K562 (cell line): Measurements from ENCODE around the gene EZH1. TPM values are rescaled to one million over a fixed set of nuclear protein-coding genes. Genes with fewer than 3 reads are reported as not detected.
"Not testable (repeated sequence)": the region's sequence is repeated elsewhere in the genome, so short reads cannot be mapped to it uniquely, and the experiment has no call there.

Source experiments
- ATAC-seq: fragments of 200-7000 bp; cut with Tn5 transposase; 3 replicates; pipeline ENCODE4 v1.9.1; 2020; ENCODE audit warnings: moderate library complexity
- BruUV-seq: library from RNA; stranded (reverse); fragments of 400-500 nt; replicated peaks from 2 replicates; lab custom pipeline; 2021; lab: Mats Ljungman, UMichigan
- CTCF ChIA-PET: fragments of 300-600 bp; formaldehyde crosslinking; extraction: SDS; loops from one replicate; lab custom pipeline; 2021; ENCODE audit warnings: low intra/inter-chr PET ratio; lab: Yijun Ruan, JAX
- POLR2A ChIA-PET: fragments of 300-600, 350-650 bp; sonication (Branson Sonifier 250); formaldehyde crosslinking; extraction: SDS; loops from one replicate; lab custom pipeline; 2021; ENCODE audit warnings: antibody characterized with exemption, inconsistent platforms; lab: Yijun Ruan, JAX
- DNase-seq, 4 experiments: peaks; one replicate each; pipeline versions ENCODE4 v3.0.0 to v3.0.0-alpha.2; 2011 to 2018; ENCODE audit warnings: low spot score in 3 of 4, mixed read lengths in 3 of 4; ENCODE audit errors: extremely low read depth in 1 of 4
- FAIRE-seq: peaks from 2 replicates; lab custom pipeline; 2011; peaks lifted over from hg19 to GRCh38; lab: Jason Lieb, UNC
- H2AFZ ChIP-seq: 2 replicates; pipeline ENCODE4 v1.6.0; 2011; ENCODE audit warnings: low read depth, low read length, control low read depth, inconsistent platforms
- H3K27ac ChIP-seq: fragments of 200-600 bp; 3 replicates; pipeline ENCODE4 v1.8.0; 2011; ENCODE audit warnings: low read depth, mild to moderate bottlenecking, control low read depth, inconsistent platforms, low read length, moderate library complexity, mixed read lengths; ENCODE audit errors: extremely low read depth
- H3K27me3 ChIP-seq, 2 experiments: fragments of 300-600 bp in 1 of 2; 2 replicates in 1 of 2; 3 replicates in 1 of 2; pipeline versions ENCODE4 v1.6.0 to v1.8.0; 2011; ENCODE audit warnings: inconsistent platforms in 2 of 2, low read length in 2 of 2, mild to moderate bottlenecking in 1 of 2, mixed read lengths in 1 of 2, moderate library complexity in 1 of 2; ENCODE audit not compliant: control insufficient read depth in 2 of 2, insufficient read depth in 2 of 2
- H3K36me3 ChIP-seq: fragments of 300-600 bp; 3 replicates; pipeline ENCODE4 v1.8.0; 2011; ENCODE audit warnings: mild to moderate bottlenecking, low read length, inconsistent platforms; ENCODE audit not compliant: control insufficient read depth, insufficient read depth
- H3K4me1 ChIP-seq, 2 experiments: fragments of 200-600 bp in 1 of 2; replicated peaks in 1 of 2; 2 replicates in 1 of 2; 3 replicates in 1 of 2; pipeline versions ENCODE4 v1.5.1 to v1.8.0; 2011; ENCODE audit warnings: inconsistent platforms in 2 of 2, low read length in 2 of 2, mild to moderate bottlenecking in 1 of 2, mixed read lengths in 1 of 2, moderate library complexity in 1 of 2; ENCODE audit not compliant: control insufficient read depth in 2 of 2, insufficient read depth in 2 of 2
- H3K4me2 ChIP-seq: 2 replicates; pipeline ENCODE4 v1.6.1; 2011; ENCODE audit warnings: low read length, control low read depth, inconsistent platforms, mixed read lengths; ENCODE audit not compliant: insufficient read depth
- H3K4me3 ChIP-seq: fragments of 200-600 bp; sonication (generic), shearing (Covaris generic); 2 replicates; pipeline ENCODE4 v1.5.1; 2016; ENCODE audit warnings: control low read depth, inconsistent platforms
- H3K79me2 ChIP-seq: fragments of 200-600 bp; 3 replicates; pipeline ENCODE4 v1.8.0; 2011; ENCODE audit warnings: low read length, inconsistent platforms; ENCODE audit not compliant: control insufficient read depth, insufficient read depth
- H3K9ac ChIP-seq, 2 experiments: 2 replicates each; pipeline versions ENCODE4 v1.6.0 to v1.6.1; 2011; ENCODE audit warnings: low read depth in 2 of 2, low read length in 2 of 2, control low read depth in 1 of 2, inconsistent platforms in 1 of 2, mild to moderate bottlenecking in 1 of 2, mixed read lengths in 1 of 2; ENCODE audit not compliant: insufficient read depth in 1 of 2
- H3K9me1 ChIP-seq: one replicate; pipeline ENCODE4 v1.6.0; 2011; ENCODE audit warnings: inconsistent platforms, mild to moderate bottlenecking, low read length, moderate library complexity; ENCODE audit not compliant: control insufficient read depth, insufficient read depth
- H3K9me3 ChIP-seq: replicated peaks from 2 replicates; pipeline ENCODE4 v1.5.1; 2011; ENCODE audit warnings: low read depth, low read length, inconsistent platforms; ENCODE audit not compliant: control insufficient read depth, insufficient read depth
- H4K20me1 ChIP-seq: replicated peaks from 2 replicates; pipeline ENCODE4 v1.6.1; 2011; ENCODE audit warnings: low read length, inconsistent platforms, mixed read lengths; ENCODE audit not compliant: control insufficient read depth, insufficient read depth
- CBFA2T2 ChIP-seq: fragments of 450-650 bp; conservative IDR thresholded peaks from 2 replicates; pipeline ENCODE4 v1.6.1; 2017; ENCODE audit warnings: mild to moderate bottlenecking
- CBFA2T3 ChIP-seq: fragments of 450-650 bp; IDR thresholded peaks from 2 replicates; pipeline ENCODE4 v1.6.1; 2017
- CEBPG ChIP-seq, 3 experiments: fragments of 200-800 bp in 1 of 3; sonication (Bioruptor generic) in 1 of 3; sonication (generic) in 1 of 3; formaldehyde crosslinking in 1 of 3; IDR thresholded peaks in 2 of 3; conservative IDR thresholded peaks in 1 of 3; 2 replicates each; pipeline versions ENCODE4 v1.6.1 to v1.8.0; 2016 to 2022; ENCODE audit warnings: missing compliant biosample characterization in 2 of 3, missing genetic modification characterization in 2 of 3, mild to moderate bottlenecking in 1 of 3, missing genetic modification reagents in 1 of 3
- EGR1 ChIP-seq: fragments of 450-650 bp; conservative IDR thresholded peaks from 2 replicates; pipeline ENCODE4 v1.6.1; 2017; ENCODE audit warnings: mild to moderate bottlenecking
- KDM1A ChIP-seq, 2 experiments: fragments of 450-650 bp; IDR thresholded peaks; 2 replicates each; pipeline ENCODE4 v1.6.1; 2016; ENCODE audit warnings: mild to moderate bottlenecking in 2 of 2
- WGBS: fragments of 100-300 bp; shearing (Covaris generic); methylation state at CpG from one replicate; pipeline ENCODE4 v1.1.6; 2016; ENCODE audit warnings: low coverage, mixed read lengths; ENCODE audit not compliant: insufficient coverage; ENCODE audit errors: missing lambda C conversion rate; 5-methylcytosine and 5-hydroxymethylcytosine counted together
- in situ Hi-C: fragments of 300-500 bp; cut with MboI; formaldehyde crosslinking; loops from 4 replicates; pipeline ENCODE4 v1.15.0; 2018; ENCODE audit warnings: inconsistent platforms, mixed read lengths
- intact Hi-C: fragments of 100-400 bp; cut with micrococcal nuclease; formaldehyde crosslinking; loops from 2 replicates; pipeline ENCODE4 v1.14.2; 2022
- polyA plus RNA-seq, 8 experiments: library from polyadenylated mRNA; depleted of rRNA in 4 of 8; stranded (reverse) in 5 of 8; unstranded in 3 of 8; fragments of >200 nt; fragmentation: Nextera tagmentation in 2 of 8; fragmentation: Illumina TruSeq in 1 of 8; extraction: Ambion mirVana in 2 of 8; extraction: Trizol in 1 of 8; gene quantifications; 2 replicates each; pipeline versions ENCODE4 v1.2.1 to v1.2.3, GENCODE V29; 2011 to 2014; ENCODE audit warnings: inconsistent platforms in 1 of 8, missing spikeins in 1 of 8
- total RNA-seq, 7 experiments: library from RNA; depleted of rRNA in 6 of 7; stranded (reverse); fragments of >200 nt in 6 of 7; fragmentation: Illumina TruSeq in 2 of 7; extraction: Trizol in 2 of 7; gene quantifications; 2 replicates each; pipeline versions ENCODE4 v1.2.1 to v1.2.3, GENCODE V29; 2011 to 2021; ENCODE audit warnings: low replicate concordance in 1 of 7
- TF ChIP-seq, protein P1 (sequence below): IDR thresholded peaks from 3 replicates; pipeline ENCODE4 v1.6.1; 2011; ENCODE audit warnings: borderline replicate concordance, mild to moderate bottlenecking; ENCODE audit not compliant: insufficient read length, insufficient read depth
- TF ChIP-seq, protein P2 (sequence below): fragments of 250-450 bp; sonication (Bioruptor Pico); IDR thresholded peaks from 2 replicates; pipeline ENCODE4 v1.5.0; 2021
- TF ChIP-seq, protein P3 (sequence below), 3 experiments: fragments of 200-800 bp in 1 of 3; fragments of 250-450 bp in 1 of 3; fragments of 450-650 bp in 1 of 3; sonication (Bioruptor Pico) in 1 of 3; sonication (Bioruptor generic) in 1 of 3; formaldehyde crosslinking in 1 of 3; IDR thresholded peaks; 2 replicates each; pipeline versions ENCODE4 v1.6.1 to v1.8.0; 2016 to 2022; ENCODE audit warnings: mild to moderate bottlenecking in 2 of 3, missing genetic modification characterization in 2 of 3, missing compliant biosample characterization in 1 of 3, moderate library complexity in 1 of 3

The EZH1 gene
- total and polyA plus RNA-seq, 9 of the 15 experiments (the other 6 are each of a cell fraction or from before 2014, with no cell fraction given) = 8.6 to 40.8 (median 22.9) TPM

DNA sequence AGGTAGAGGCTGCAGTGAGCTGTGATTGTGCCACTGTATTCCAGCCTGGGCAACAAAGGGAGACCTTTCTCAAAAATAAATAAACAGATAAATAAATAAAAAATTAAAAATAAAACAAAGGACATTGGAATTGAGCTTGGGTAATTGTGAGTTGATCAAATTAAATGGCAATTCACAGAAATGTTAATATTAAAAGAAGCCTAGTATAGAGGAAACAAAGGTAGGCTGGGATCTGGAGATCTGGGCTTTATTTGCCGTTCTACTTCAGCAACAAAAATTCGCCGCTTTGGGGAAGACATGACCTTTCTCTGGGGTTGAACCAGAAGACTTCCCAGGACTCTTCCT lies 28.1 kb upstream of the EZH1 start (continued):
- TF ChIP-seq, protein P1, sequence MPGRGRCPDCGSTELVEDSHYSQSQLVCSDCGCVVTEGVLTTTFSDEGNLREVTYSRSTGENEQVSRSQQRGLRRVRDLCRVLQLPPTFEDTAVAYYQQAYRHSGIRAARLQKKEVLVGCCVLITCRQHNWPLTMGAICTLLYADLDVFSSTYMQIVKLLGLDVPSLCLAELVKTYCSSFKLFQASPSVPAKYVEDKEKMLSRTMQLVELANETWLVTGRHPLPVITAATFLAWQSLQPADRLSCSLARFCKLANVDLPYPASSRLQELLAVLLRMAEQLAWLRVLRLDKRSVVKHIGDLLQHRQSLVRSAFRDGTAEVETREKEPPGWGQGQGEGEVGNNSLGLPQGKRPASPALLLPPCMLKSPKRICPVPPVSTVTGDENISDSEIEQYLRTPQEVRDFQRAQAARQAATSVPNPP = no peak
- TF ChIP-seq CEBPG (CRISPR knock-in tag; IDR thresholded peaks at IDR 0.05) (no peak), CEBPG (tag; conservative IDR thresholded peaks at IDR 0.05 in 1 of 2, IDR thresholded peaks at IDR 0.05 in 1 of 2) (no peak)
- TF ChIP-seq, protein P2, sequence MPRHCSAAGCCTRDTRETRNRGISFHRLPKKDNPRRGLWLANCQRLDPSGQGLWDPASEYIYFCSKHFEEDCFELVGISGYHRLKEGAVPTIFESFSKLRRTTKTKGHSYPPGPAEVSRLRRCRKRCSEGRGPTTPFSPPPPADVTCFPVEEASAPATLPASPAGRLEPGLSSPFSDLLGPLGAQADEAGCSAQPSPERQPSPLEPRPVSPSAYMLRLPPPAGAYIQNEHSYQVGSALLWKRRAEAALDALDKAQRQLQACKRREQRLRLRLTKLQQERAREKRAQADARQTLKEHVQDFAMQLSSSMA = no peak

DNA sequence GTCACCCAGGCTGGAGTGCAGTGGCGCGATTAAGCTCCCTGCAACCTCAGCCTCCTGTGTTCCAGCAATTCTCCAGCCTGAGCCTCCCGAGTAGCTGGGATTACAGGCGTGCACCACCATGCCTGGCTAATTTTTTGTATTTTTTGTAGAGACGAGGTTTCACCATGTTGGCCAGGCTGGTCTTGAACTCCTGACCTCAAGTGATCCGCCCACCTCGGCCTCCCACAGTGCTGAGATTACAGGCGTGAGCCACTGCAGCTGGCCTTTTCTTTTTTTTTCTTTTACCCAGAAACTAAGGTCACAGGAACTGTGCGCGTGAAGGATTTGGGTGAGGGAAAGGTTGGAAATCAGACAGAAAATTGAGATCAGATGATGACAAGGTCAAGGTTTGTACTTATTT lies 25.1 kb upstream of the EZH1 start:
- H3K9me1 ChIP-seq, H3K9me3 ChIP-seq, H3K36me3 ChIP-seq, H3K4me2 ChIP-seq, H3K4me3 ChIP-seq, ATAC-seq, H2AFZ ChIP-seq, CTCF ChIA-PET, H3K9ac ChIP-seq, H3K27me3 ChIP-seq, H4K20me1 ChIP-seq, H3K27ac ChIP-seq, DNase-seq, BruUV-seq, intact Hi-C loops, in situ Hi-C loops, FAIRE-seq: not testable (repeated sequence)
- Histone ChIP-seq H3K79me2 (peaks cover 17% of the 10 kb centered on the region), H3K4me1 (peaks cover 19 to 20% of the 10 kb centered on the region in 2 experiments)
- POLR2A ChIA-PET = interaction anchor here (0.5 to 0.7 kb wide), 5 partner anchors 9 to 226 kb away, joined by 3 read pairs; no protein-coding TSS in a partner anchor
- TF ChIP-seq CBFA2T2 (0 out of 2 replicates have a peak, but pooled peaks have one; percentile 22), CBFA2T3 (peak; percentile 47; the same call in 1 of the 2 replicates), KDM1A (IDR thresholded peaks at IDR 0.05) (peak; percentile 66 to 71; a peak in 3 of 4 replicates), EGR1 (peak; percentile 70)
- TF ChIP-seq, protein P3, sequence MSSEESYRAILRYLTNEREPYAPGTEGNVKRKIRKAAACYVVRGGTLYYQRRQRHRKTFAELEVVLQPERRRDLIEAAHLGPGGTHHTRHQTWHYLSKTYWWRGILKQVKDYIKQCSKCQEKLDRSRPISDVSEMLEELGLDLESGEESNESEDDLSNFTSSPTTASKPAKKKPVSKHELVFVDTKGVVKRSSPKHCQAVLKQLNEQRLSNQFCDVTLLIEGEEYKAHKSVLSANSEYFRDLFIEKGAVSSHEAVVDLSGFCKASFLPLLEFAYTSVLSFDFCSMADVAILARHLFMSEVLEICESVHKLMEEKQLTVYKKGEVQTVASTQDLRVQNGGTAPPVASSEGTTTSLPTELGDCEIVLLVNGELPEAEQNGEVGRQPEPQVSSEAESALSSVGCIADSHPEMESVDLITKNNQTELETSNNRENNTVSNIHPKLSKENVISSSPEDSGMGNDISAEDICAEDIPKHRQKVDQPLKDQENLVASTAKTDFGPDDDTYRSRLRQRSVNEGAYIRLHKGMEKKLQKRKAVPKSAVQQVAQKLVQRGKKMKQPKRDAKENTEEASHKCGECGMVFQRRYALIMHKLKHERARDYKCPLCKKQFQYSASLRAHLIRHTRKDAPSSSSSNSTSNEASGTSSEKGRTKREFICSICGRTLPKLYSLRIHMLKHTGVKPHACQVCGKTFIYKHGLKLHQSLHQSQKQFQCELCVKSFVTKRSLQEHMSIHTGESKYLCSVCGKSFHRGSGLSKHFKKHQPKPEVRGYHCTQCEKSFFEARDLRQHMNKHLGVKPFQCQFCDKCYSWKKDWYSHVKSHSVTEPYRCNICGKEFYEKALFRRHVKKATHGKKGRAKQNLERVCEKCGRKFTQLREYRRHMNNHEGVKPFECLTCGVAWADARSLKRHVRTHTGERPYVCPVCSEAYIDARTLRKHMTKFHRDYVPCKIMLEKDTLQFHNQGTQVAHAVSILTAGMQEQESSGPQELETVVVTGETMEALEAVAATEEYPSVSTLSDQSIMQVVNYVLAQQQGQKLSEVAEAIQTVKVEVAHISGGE (CRISPR knock-in tag; IDR thresholded peaks at IDR 0.05) = 0 out of 6 replicates have a peak, but pooled peaks of 1 of the 3 experiments have one; percentile 28
- WGBS = 33% methylated on average over 10 of the region's 10 CpGs
